IMR-90 (cell line): ENCODE results near the gene MRPL17. TPM values are rescaled to one million over a fixed set of nuclear protein-coding genes. Genes with fewer than 3 reads are reported as not detected.

Experiments used
- ATAC-seq: fragments of 200-7000 bp; cut with Tn5 transposase; 2 replicates; pipeline ENCODE4 v1.9.1; 2020; ENCODE audit warnings: low read depth, mild to moderate bottlenecking, moderate library complexity
- BruUV-seq: library from RNA; stranded (reverse); fragments of 400-500 nt; replicated peaks from 2 replicates; lab custom pipeline; 2021; lab: Mats Ljungman, UMichigan
- CTCF ChIA-PET: fragments of 300-600 bp; formaldehyde crosslinking; extraction: SDS; loops from one replicate; lab custom pipeline; 2021; ENCODE audit warnings: antibody characterized with exemption; lab: Yijun Ruan, JAX
- POLR2A ChIA-PET: fragments of 300-600 bp; sonication (Branson Sonifier 250); formaldehyde crosslinking; loops from one replicate; lab custom pipeline; 2022; ENCODE audit warnings: antibody characterized with exemption; ENCODE audit not compliant: unreplicated experiment; lab: Charles Lee
- DNase-seq: peaks from one replicate; pipeline ENCODE4 v3.0.0; 2013
- H2AFZ ChIP-seq: replicated peaks from 2 replicates; pipeline ENCODE3; 2013; ENCODE audit warnings: low read length, mild to moderate bottlenecking; ENCODE audit not compliant: poor library complexity
- H2AK5ac ChIP-seq: 2 replicates; pipeline ENCODE4 v1.6.1; 2013; ENCODE audit warnings: low read depth, low read length, inconsistent platforms
- H2AK9ac ChIP-seq: replicated peaks from 2 replicates; pipeline ENCODE3; 2013; ENCODE audit warnings: mild to moderate bottlenecking, low read depth, low read length, moderate library complexity; ENCODE audit not compliant: poor library complexity
- H2BK120ac ChIP-seq: 2 replicates; pipeline ENCODE4 v1.6.1; 2013; ENCODE audit warnings: low read depth, low read length, inconsistent platforms
- H2BK15ac ChIP-seq: 3 replicates; pipeline ENCODE4 v1.6.1; 2013; ENCODE audit warnings: low read depth, low read length, inconsistent platforms
- H2BK20ac ChIP-seq: 2 replicates; pipeline ENCODE4 v1.6.1; 2013; ENCODE audit warnings: low read depth, mild to moderate bottlenecking, inconsistent platforms, low read length, moderate library complexity
- H2BK5ac ChIP-seq: 2 replicates; pipeline ENCODE4 v1.6.1; 2013; ENCODE audit warnings: mild to moderate bottlenecking, low read depth, low read length, inconsistent platforms; ENCODE audit not compliant: poor library complexity, severe bottlenecking
- H3K14ac ChIP-seq: replicated peaks from 2 replicates; pipeline ENCODE4 v1.6.1; 2013; ENCODE audit warnings: low read depth, low read length, inconsistent platforms
- H3K18ac ChIP-seq: 2 replicates; pipeline ENCODE4 v1.6.1; 2013; ENCODE audit warnings: low read depth, low read length, control low read depth
- H3K23ac ChIP-seq: 2 replicates; pipeline ENCODE4 v1.6.1; 2013; ENCODE audit warnings: low read depth, low read length, inconsistent platforms
- H3K27ac ChIP-seq: 2 replicates; pipeline ENCODE4 v1.5.1; 2013; ENCODE audit warnings: mild to moderate bottlenecking, control low read depth, low read length; ENCODE audit not compliant: insufficient read depth
- H3K27me3 ChIP-seq: 2 replicates; pipeline ENCODE4 v1.6.1; 2013; ENCODE audit warnings: low read length; ENCODE audit not compliant: control insufficient read depth, insufficient read depth
- H3K36me3 ChIP-seq: 2 replicates; pipeline ENCODE4 v1.6.1; 2013; ENCODE audit warnings: low read length, mixed read lengths; ENCODE audit not compliant: control insufficient read depth, insufficient read depth
- H3K4ac ChIP-seq: 2 replicates; pipeline ENCODE4 v1.6.1; 2013; ENCODE audit warnings: low read depth, low read length, inconsistent platforms
- H3K4me1 ChIP-seq: 2 replicates; pipeline ENCODE4 v1.6.1; 2013; ENCODE audit warnings: low read length, mixed read lengths; ENCODE audit not compliant: control insufficient read depth, insufficient read depth
- H3K4me2 ChIP-seq: 2 replicates; pipeline ENCODE4 v1.6.1; 2013; ENCODE audit warnings: low read depth, mild to moderate bottlenecking, control low read depth, low read length, moderate library complexity
- H3K4me3 ChIP-seq: 2 replicates; pipeline ENCODE4 v1.5.1; 2013; ENCODE audit warnings: low read depth, mild to moderate bottlenecking, control low read depth, low read length, moderate library complexity; ENCODE audit not compliant: insufficient read depth
- H3K56ac ChIP-seq: 2 replicates; pipeline ENCODE4 v1.6.1; 2013; ENCODE audit warnings: low read length, inconsistent platforms; ENCODE audit not compliant: insufficient read depth; ENCODE audit errors: extremely low read depth
- H3K79me1 ChIP-seq, 2 experiments: 2 replicates each; pipeline ENCODE4 v1.6.1; 2013; ENCODE audit warnings: low read length in 2 of 2, inconsistent platforms in 1 of 2, low read depth in 1 of 2
- H3K9ac ChIP-seq: 2 replicates; pipeline ENCODE4 v1.6.1; 2013; ENCODE audit warnings: low read depth, low read length, control low read depth
- H3K9me1 ChIP-seq: 2 replicates; pipeline ENCODE4 v1.6.1; 2013; ENCODE audit warnings: low read length, inconsistent platforms; ENCODE audit not compliant: insufficient read depth
- H3K9me3 ChIP-seq: 2 replicates; pipeline ENCODE4 v1.6.1; 2013; ENCODE audit warnings: low read length; ENCODE audit not compliant: control insufficient read depth, insufficient read depth
- H4K20me1 ChIP-seq: 2 replicates; pipeline ENCODE4 v1.6.1; 2013; ENCODE audit warnings: low read length, inconsistent platforms; ENCODE audit not compliant: insufficient read depth
- H4K5ac ChIP-seq: 2 replicates; pipeline ENCODE4 v1.6.1; 2013; ENCODE audit warnings: mild to moderate bottlenecking, low read depth, low read length, control low read depth
- H4K8ac ChIP-seq, 2 experiments: 2 replicates each; pipeline ENCODE4 v1.6.1; 2013; ENCODE audit warnings: low read depth in 2 of 2, low read length in 2 of 2, control low read depth in 1 of 2, inconsistent platforms in 1 of 2
- H4K91ac ChIP-seq: 2 replicates; pipeline ENCODE4 v1.6.1; 2013; ENCODE audit warnings: low read depth, low read length, inconsistent platforms; ENCODE audit not compliant: insufficient read depth
- BHLHE40 ChIP-seq: fragments of 150-350 bp; IDR thresholded peaks from 2 replicates; pipeline ENCODE4 v1.6.1; 2016; ENCODE audit warnings: mild to moderate bottlenecking, low read depth, low read length
- CEBPB ChIP-seq: IDR thresholded peaks from 2 replicates; pipeline ENCODE4 v1.6.1; 2012; ENCODE audit warnings: low read depth, low read length, improper control_type of control experiment
- FOS ChIP-seq: fragments of 150-350 bp; IDR thresholded peaks from 2 replicates; pipeline ENCODE4 v1.6.1; 2016; ENCODE audit warnings: low read depth, low read length
- MAFK ChIP-seq: IDR thresholded peaks from 2 replicates; pipeline ENCODE4 v1.6.1; 2012; ENCODE audit warnings: low read depth, low read length, improper control_type of control experiment
- MXI1 ChIP-seq: IDR thresholded peaks from 2 replicates; pipeline ENCODE4 v1.6.1; 2012; ENCODE audit warnings: low read depth, mild to moderate bottlenecking, low read length, moderate library complexity, borderline replicate concordance
- NFE2L2 ChIP-seq: fragments of 150-350 bp; IDR thresholded peaks from 2 replicates; pipeline ENCODE4 v1.6.1; 2016; ENCODE audit warnings: low read depth, mild to moderate bottlenecking, low read length
- POLR2A ChIP-seq: IDR thresholded peaks from 2 replicates; pipeline ENCODE4 v1.6.1; 2012; ENCODE audit warnings: mild to moderate bottlenecking, low read depth, low read length
- RAD21 ChIP-seq: IDR thresholded peaks from 2 replicates; pipeline ENCODE4 v1.6.1; 2012; ENCODE audit warnings: low read length, improper control_type of control experiment
- RCOR1 ChIP-seq: IDR thresholded peaks from 2 replicates; pipeline ENCODE4 v1.6.1; 2012; ENCODE audit warnings: mild to moderate bottlenecking, low read length, improper control_type of control experiment; ENCODE audit not compliant: insufficient replicate concordance
- RFX5 ChIP-seq: IDR thresholded peaks from 2 replicates; pipeline ENCODE4 v1.8.0; 2012; ENCODE audit warnings: low read depth, mild to moderate bottlenecking, low read length, moderate library complexity
- SMC3 ChIP-seq: fragments of 150-350 bp; IDR thresholded peaks from 2 replicates; pipeline ENCODE4 v1.6.1; 2016; ENCODE audit warnings: low read depth, mild to moderate bottlenecking, antibody characterized with exemption, low read length, moderate library complexity
- USF2 ChIP-seq: fragments of 150-350 bp; IDR thresholded peaks from 2 replicates; pipeline ENCODE4 v1.6.1; 2017; ENCODE audit warnings: mild to moderate bottlenecking, antibody characterized with exemption, low read length, low read depth
- WGBS, 2 experiments: methylation state at CpG; one replicate each; pipeline versions ENCODE4 v1.1.5 to v1.1.7; 2013; ENCODE audit warnings: missing lambda C conversion rate in 2 of 2; ENCODE audit not compliant: insufficient read length in 1 of 2; ENCODE audit errors: extremely low coverage in 2 of 2; 5-methylcytosine and 5-hydroxymethylcytosine counted together
- dilution Hi-C: fragments of 300-500 bp; cut with HindIII; formaldehyde crosslinking; loops from one replicate; pipeline ENCODE4 v1.14.3; 2018; ENCODE audit warnings: low sequenced_read_pairs; ENCODE audit not compliant: unreplicated experiment
- in situ Hi-C: fragments of 300-500 bp; cut with MboI; formaldehyde crosslinking; loops from 3 replicates; pipeline ENCODE4 v1.14.3; 2019; ENCODE audit warnings: low sequenced_read_pairs, inconsistent platforms, mixed read lengths
- intact Hi-C: fragments of 100-400 bp; cut with micrococcal nuclease; formaldehyde crosslinking; loops from 2 replicates; pipeline ENCODE4 v1.10.0; 2022
- polyA plus RNA-seq, 3 experiments: library from polyadenylated mRNA; depleted of rRNA; stranded (reverse); fragments of >200 nt; gene quantifications; 2 replicates each; pipeline ENCODE4 v1.2.3, GENCODE V29; 2012; ENCODE audit warnings: low replicate concordance in 1 of 3
- total RNA-seq: library from RNA; depleted of rRNA; stranded (reverse); fragments of >200 nt; gene quantifications from 2 replicates; pipeline ENCODE4 v1.2.3, GENCODE V29; 2012
- TF ChIP-seq, protein P1 (sequence below): conservative IDR thresholded peaks from 2 replicates; pipeline ENCODE4 v1.5.1; 2012; ENCODE audit warnings: mild to moderate bottlenecking, low read depth, low read length, improper control_type of control experiment
- TF ChIP-seq, protein P2 (sequence below): fragments of 150-350 bp; IDR thresholded peaks from 2 replicates; pipeline ENCODE4 v1.6.1; 2016; ENCODE audit warnings: low read depth, mild to moderate bottlenecking, low read length, moderate library complexity, borderline replicate concordance

The MRPL17 gene
- total and polyA plus RNA-seq, 2 of the 4 experiments (the other 2 are of a cell fraction): 70.3 to 85.2 TPM

DNA sequence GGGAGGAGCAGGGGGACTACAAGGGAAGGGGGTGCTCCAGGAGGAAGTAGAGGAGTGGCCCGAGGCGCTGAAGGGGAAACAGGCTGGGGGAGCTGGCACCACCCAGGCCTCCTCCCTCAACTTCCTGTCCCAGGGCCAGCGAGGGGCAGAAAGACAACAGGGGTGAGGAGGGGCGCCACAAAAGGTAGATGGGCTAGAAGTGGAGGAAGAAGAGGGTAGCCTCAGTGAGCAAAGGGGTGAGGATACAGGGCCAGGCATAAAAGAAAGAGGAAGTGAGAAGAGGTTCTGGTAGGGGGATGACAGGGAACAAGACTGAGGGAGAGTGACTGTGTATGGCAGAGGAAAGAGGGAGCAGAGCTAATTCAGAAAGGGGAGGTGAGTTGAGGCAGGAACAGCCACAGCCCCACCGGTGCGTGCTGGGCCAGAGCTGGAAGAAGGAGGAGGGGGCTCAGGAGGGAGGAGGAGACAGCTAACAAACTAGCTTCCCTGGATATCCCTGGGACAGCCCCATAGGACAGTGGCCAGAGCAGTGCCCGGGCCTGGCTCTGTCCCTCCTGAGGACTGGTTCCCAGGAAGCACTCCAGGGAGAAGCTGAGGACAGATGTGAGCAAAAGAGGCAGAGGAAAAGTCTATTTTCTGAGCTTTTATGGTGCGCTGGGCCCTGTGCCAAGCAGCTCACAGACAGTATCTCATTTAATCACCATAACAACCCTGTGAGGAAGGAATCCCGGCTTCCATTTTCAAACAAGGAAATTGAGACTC, 36.0 kb downstream of the MRPL17 start:
- Histone ChIP-seq H2AFZ (peak overlapping the region; percentile 83), H3K23ac (peak overlapping the region; percentile 86; the same call in 1 of the 2 replicates), H3K14ac (peak overlapping the region; percentile 64), H3K4me3 (no peak overlapping the region), H3K36me3 (peaks cover 4% of the 10 kb centered on the region; the same call in 1 of the 2 replicates), H3K9me3 (no peaks in the 10 kb centered on the region), H3K27me3 (0 out of 2 replicates have a peak, but pooled peaks cover 3% of the 10 kb centered on the region), H2AK5ac (peak overlapping the region; percentile 88), H2AK9ac (peak overlapping the region; percentile 86), H3K9ac (no peak overlapping the region), H2BK120ac (peak overlapping the region; percentile 81), H3K79me1 (peaks cover 5 to 40% of the 10 kb centered on the region in 2 experiments; a peak in 3 of 4 replicates), H3K27ac (peak overlapping the region; percentile 9; the same call in 1 of the 2 replicates), H2BK15ac (peak overlapping the region; percentile 18; the same call in 1 of the 3 replicates), H4K20me1 (peaks cover 5% of the 10 kb centered on the region; the same call in 1 of the 2 replicates), H3K18ac (peak overlapping the region; percentile 68), H3K9me1 (peaks cover 26% of the 10 kb centered on the region), H3K56ac (peak overlapping the region; percentile 35; the same call in 1 of the 2 replicates), H4K91ac (peak overlapping the region; percentile 85), H2BK5ac (peak overlapping the region; percentile 12), H3K4me1 (peaks cover 16% of the 10 kb centered on the region), H2BK20ac (peak overlapping the region; percentile 32; the same call in 1 of the 2 replicates), H3K4me2 (no peak overlapping the region; the same call in 1 of the 2 replicates), H4K8ac (peak overlapping the region; percentile 47 to 94; a peak in 3 of 4 replicates), H3K4ac (peak overlapping the region; percentile 83), H4K5ac (peak overlapping the region; percentile 28)
- dilution Hi-C loops (no loop called here), intact Hi-C loops (no loop called here), in situ Hi-C loops (no loop called here)
- ChIA-PET CTCF (interaction anchor here (1.1 kb wide), 1 partner anchor 36 kb away, joined by 4 read pairs; the partner anchor contains the start of gene MRPL17), POLR2A (no interaction called here)
- ATAC-seq (peak; percentile 36), DNase-seq (peak; percentile 56)
- WGBS, 2 experiments: no CpG with 5 or more reads among the region's 9 CpGs
- no TSS peak for BruUV-seq
- TF ChIP-seq MXI1: no peak
- TF ChIP-seq RFX5: no peak
- no peak for TF ChIP-seq USF2
- TF ChIP-seq FOS: no peak
- TF ChIP-seq, protein P1, sequence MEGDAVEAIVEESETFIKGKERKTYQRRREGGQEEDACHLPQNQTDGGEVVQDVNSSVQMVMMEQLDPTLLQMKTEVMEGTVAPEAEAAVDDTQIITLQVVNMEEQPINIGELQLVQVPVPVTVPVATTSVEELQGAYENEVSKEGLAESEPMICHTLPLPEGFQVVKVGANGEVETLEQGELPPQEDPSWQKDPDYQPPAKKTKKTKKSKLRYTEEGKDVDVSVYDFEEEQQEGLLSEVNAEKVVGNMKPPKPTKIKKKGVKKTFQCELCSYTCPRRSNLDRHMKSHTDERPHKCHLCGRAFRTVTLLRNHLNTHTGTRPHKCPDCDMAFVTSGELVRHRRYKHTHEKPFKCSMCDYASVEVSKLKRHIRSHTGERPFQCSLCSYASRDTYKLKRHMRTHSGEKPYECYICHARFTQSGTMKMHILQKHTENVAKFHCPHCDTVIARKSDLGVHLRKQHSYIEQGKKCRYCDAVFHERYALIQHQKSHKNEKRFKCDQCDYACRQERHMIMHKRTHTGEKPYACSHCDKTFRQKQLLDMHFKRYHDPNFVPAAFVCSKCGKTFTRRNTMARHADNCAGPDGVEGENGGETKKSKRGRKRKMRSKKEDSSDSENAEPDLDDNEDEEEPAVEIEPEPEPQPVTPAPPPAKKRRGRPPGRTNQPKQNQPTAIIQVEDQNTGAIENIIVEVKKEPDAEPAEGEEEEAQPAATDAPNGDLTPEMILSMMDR: no peak
- TF ChIP-seq POLR2A: no peak
- no peak for TF ChIP-seq RAD21
- TF ChIP-seq MAFK: no peak
- TF ChIP-seq RCOR1: no peak
- TF ChIP-seq, protein P2, sequence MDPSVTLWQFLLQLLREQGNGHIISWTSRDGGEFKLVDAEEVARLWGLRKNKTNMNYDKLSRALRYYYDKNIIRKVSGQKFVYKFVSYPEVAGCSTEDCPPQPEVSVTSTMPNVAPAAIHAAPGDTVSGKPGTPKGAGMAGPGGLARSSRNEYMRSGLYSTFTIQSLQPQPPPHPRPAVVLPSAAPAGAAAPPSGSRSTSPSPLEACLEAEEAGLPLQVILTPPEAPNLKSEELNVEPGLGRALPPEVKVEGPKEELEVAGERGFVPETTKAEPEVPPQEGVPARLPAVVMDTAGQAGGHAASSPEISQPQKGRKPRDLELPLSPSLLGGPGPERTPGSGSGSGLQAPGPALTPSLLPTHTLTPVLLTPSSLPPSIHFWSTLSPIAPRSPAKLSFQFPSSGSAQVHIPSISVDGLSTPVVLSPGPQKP: no peak
- TF ChIP-seq SMC3: no peak
- TF ChIP-seq BHLHE40: no peak
- TF ChIP-seq NFE2L2: no peak
- no peak for TF ChIP-seq CEBPB
